Immature natural killer cell (primary cell): ENCODE measurements around the gene DCLK1. TPM values are rescaled to one million over a fixed set of nuclear protein-coding genes. Genes with fewer than 3 reads are reported as not detected.
"Not testable (repeated sequence)": the region's sequence is repeated elsewhere in the genome, so short reads cannot be mapped to it uniquely, and the experiment has no call there.

ENCODE experiments used
- DNase-seq, 3 donors: peaks; one replicate each; pipeline ENCODE4 v3.0.0; 2022; ENCODE audit warnings: mixed read lengths in 1 of 3
- H3K27ac Mint-ChIP-seq, 6 donors: one replicate each; pipeline ENCODE4 v1.8.0; 2020; ENCODE audit warnings: mixed read lengths in 6 of 6, mild to moderate bottlenecking in 5 of 6, inconsistent platforms in 4 of 6, moderate library complexity in 3 of 6
- H3K27me3 Mint-ChIP-seq, 3 donors: one replicate each; pipeline ENCODE4 v1.8.0; 2020 to 2021; ENCODE audit warnings: low read depth in 3 of 3, mild to moderate bottlenecking in 3 of 3, mixed read lengths in 3 of 3, moderate library complexity in 3 of 3, inconsistent platforms in 1 of 3
- H3K36me3 Mint-ChIP-seq, 3 donors: one replicate each; pipeline ENCODE4 v1.8.0; 2020; ENCODE audit warnings: mixed read lengths in 3 of 3, inconsistent platforms in 2 of 3, mild to moderate bottlenecking in 2 of 3
- H3K4me1 Mint-ChIP-seq, 2 donors: one replicate each; pipeline ENCODE4 v1.8.0; 2020; ENCODE audit warnings: inconsistent platforms in 2 of 2, mild to moderate bottlenecking in 2 of 2, mixed read lengths in 2 of 2, moderate library complexity in 1 of 2
- H3K4me3 Mint-ChIP-seq, 5 donors: one replicate each; pipeline ENCODE4 v1.8.0; 2020; ENCODE audit warnings: mild to moderate bottlenecking in 5 of 5, mixed read lengths in 5 of 5, inconsistent platforms in 3 of 5, moderate library complexity in 3 of 5
- H3K9me3 Mint-ChIP-seq, 6 donors: one replicate each; pipeline ENCODE4 v1.8.0; 2020; ENCODE audit warnings: mild to moderate bottlenecking in 6 of 6, mixed read lengths in 6 of 6, inconsistent platforms in 4 of 6, moderate library complexity in 3 of 6
- polyA plus RNA-seq, 3 donors: library from polyadenylated mRNA; unstranded; fragments of 300-500 nt; fragmentation: Illumina TruSeq; gene quantifications; one replicate each; pipeline ENCODE4 v1.2.3, GENCODE V29; 2021

DCLK1 gene
- polyA plus RNA-seq, 3 donors from 2014 or later = not detected

GRCh38 chr13:36115306-36115705, 15.9 kb downstream of the DCLK1 start:
- H3K27me3 Mint-ChIP-seq = no peaks in the 10 kb centered on the region
- no peaks in the 10 kb centered on the region for H3K4me1 Mint-ChIP-seq
- no peak overlapping the region for H3K4me3 Mint-ChIP-seq
- H3K27ac Mint-ChIP-seq = no peak overlapping the region
- H3K9me3 Mint-ChIP-seq = peaks cover 0 to 9% (median 5%) of the 10 kb centered on the region in 6 donors
- no peak for DNase-seq
- no peaks in the 10 kb centered on the region for H3K36me3 Mint-ChIP-seq

GRCh38 chr13:36114233-36114632, 16.9 kb downstream of the DCLK1 start:
- Mint-ChIP-seq H3K27ac (no peak overlapping the region), H3K4me1 (no peaks in the 10 kb centered on the region), H3K36me3 (no peaks in the 10 kb centered on the region), H3K9me3 (peaks cover 0 to 8% (median 5%) of the 10 kb centered on the region in 6 donors), H3K4me3 (no peak overlapping the region), H3K27me3 (no peaks in the 10 kb centered on the region)
- DNase-seq = no peak

GRCh38 chr13:36108954-36109353, 22.2 kb downstream of the DCLK1 start:
- peaks cover 0 to 24% (median 7%) of the 10 kb centered on the region in 6 donors for H3K9me3 Mint-ChIP-seq
- H3K27ac Mint-ChIP-seq = no peak overlapping the region
- H3K27me3 Mint-ChIP-seq = no peaks in the 10 kb centered on the region
- H3K36me3 Mint-ChIP-seq = no peaks in the 10 kb centered on the region
- DNase-seq = no peak
- H3K4me3 Mint-ChIP-seq = no peak overlapping the region
- H3K4me1 Mint-ChIP-seq = no peaks in the 10 kb centered on the region

GRCh38 chr13:36108342-36108741, 22.8 kb downstream of the DCLK1 start:
- no peaks in the 10 kb centered on the region for H3K36me3 Mint-ChIP-seq
- H3K4me1 Mint-ChIP-seq = no peaks in the 10 kb centered on the region
- no peak overlapping the region for H3K4me3 Mint-ChIP-seq
- H3K9me3 Mint-ChIP-seq = peaks cover 0 to 26% (median 7%) of the 10 kb centered on the region in 6 donors
- H3K27me3 Mint-ChIP-seq = no peaks in the 10 kb centered on the region
- DNase-seq = no peak
- H3K27ac Mint-ChIP-seq = no peak overlapping the region

- Mint-ChIP-seq H3K27me3 (no peaks in the 10 kb centered on the region), H3K4me1 (no peaks in the 10 kb centered on the region), H3K9me3 (peaks cover 0 to 31% (median 8%) of the 10 kb centered on the region in 6 donors), H3K4me3 (no peak overlapping the region), H3K36me3 (no peaks in the 10 kb centered on the region), H3K27ac (no peak overlapping the region)
- DNase-seq = no peak
These were observed 23.7 kb downstream of the DCLK1 start for GRCh38 chr13:36107521-36107920.

GRCh38 chr13:36105726-36106125, 25.5 kb downstream of the DCLK1 start:
- Mint-ChIP-seq H3K27me3 (no peaks in the 10 kb centered on the region), H3K4me1 (no peaks in the 10 kb centered on the region), H3K36me3 (no peaks in the 10 kb centered on the region), H3K27ac (no peak overlapping the region), H3K4me3 (no peak overlapping the region), H3K9me3 (peaks cover 0 to 35% (median 6%) of the 10 kb centered on the region in 6 donors)
- DNase-seq = no peak

GRCh38 chr13:36102721-36103120, 28.5 kb downstream of the DCLK1 start:
- Mint-ChIP-seq H3K4me3 (no peak overlapping the region), H3K9me3 (peaks cover 0 to 29% (median 8%) of the 10 kb centered on the region in 6 donors), H3K36me3 (no peaks in the 10 kb centered on the region), H3K27me3 (no peaks in the 10 kb centered on the region), H3K27ac (no peak overlapping the region), H3K4me1 (no peaks in the 10 kb centered on the region)
- DNase-seq = no peak

GRCh38 chr13:36101907-36102306, 29.3 kb downstream of the DCLK1 start:
- peaks cover 0 to 25% (median 8%) of the 10 kb centered on the region in 6 donors for H3K9me3 Mint-ChIP-seq
- not testable (repeated sequence) for H3K36me3 Mint-ChIP-seq, DNase-seq, H3K4me1 Mint-ChIP-seq, H3K27me3 Mint-ChIP-seq, H3K27ac Mint-ChIP-seq, H3K4me3 Mint-ChIP-seq

GRCh38 chr13:36101157-36101556, 30.0 kb downstream of the DCLK1 start:
- no peaks in the 10 kb centered on the region for H3K4me1 Mint-ChIP-seq
- no peak for DNase-seq
- no peaks in the 10 kb centered on the region for H3K27me3 Mint-ChIP-seq
- H3K27ac Mint-ChIP-seq = no peak overlapping the region
- no peaks in the 10 kb centered on the region for H3K36me3 Mint-ChIP-seq
- no peak overlapping the region for H3K4me3 Mint-ChIP-seq
- H3K9me3 Mint-ChIP-seq = peaks cover 0 to 29% (median 7%) of the 10 kb centered on the region in 6 donors

- Mint-ChIP-seq H3K9me3 (peaks cover 2 to 30% (median 7%) of the 10 kb centered on the region in 6 donors), H3K4me1 (no peaks in the 10 kb centered on the region), H3K27ac (no peak overlapping the region), H3K36me3 (no peaks in the 10 kb centered on the region), H3K27me3 (no peaks in the 10 kb centered on the region), H3K4me3 (no peak overlapping the region)
- DNase-seq = no peak
These were observed 33.1 kb downstream of the DCLK1 start for GRCh38 chr13:36098080-36098479.

- H3K4me3 Mint-ChIP-seq = no peak overlapping the region
- H3K9me3 Mint-ChIP-seq = peaks cover 0 to 31% (median 8%) of the 10 kb centered on the region in 6 donors
- no peak overlapping the region for H3K27ac Mint-ChIP-seq
- no peaks in the 10 kb centered on the region for H3K4me1 Mint-ChIP-seq
- H3K36me3 Mint-ChIP-seq = no peaks in the 10 kb centered on the region
- no peaks in the 10 kb centered on the region for H3K27me3 Mint-ChIP-seq
- DNase-seq = no peak
These were observed 34.4 kb downstream of the DCLK1 start for GRCh38 chr13:36096461-36097416.

GRCh38 chr13:36094478-36094877, 36.7 kb downstream of the DCLK1 start:
- Mint-ChIP-seq H3K36me3 (peaks cover 0 to 3% (median 0%) of the 10 kb centered on the region in 3 donors), H3K4me1 (no peaks in the 10 kb centered on the region), H3K27ac (no peak overlapping the region), H3K9me3 (peaks cover 6 to 38% (median 13%) of the 10 kb centered on the region in 6 donors), H3K27me3 (no peaks in the 10 kb centered on the region), H3K4me3 (no peak overlapping the region)
- DNase-seq = no peak

GRCh38 chr13:36090592-36090991, 40.6 kb downstream of the DCLK1 start:
- no peak overlapping the region for H3K4me3 Mint-ChIP-seq
- H3K27ac Mint-ChIP-seq = no peak overlapping the region
- peaks cover 0 to 3% (median 0%) of the 10 kb centered on the region in 3 donors for H3K36me3 Mint-ChIP-seq
- H3K27me3 Mint-ChIP-seq = no peaks in the 10 kb centered on the region
- no peaks in the 10 kb centered on the region for H3K4me1 Mint-ChIP-seq
- no peak for DNase-seq
- peaks cover 8 to 27% (median 15%) of the 10 kb centered on the region in 6 donors for H3K9me3 Mint-ChIP-seq

GRCh38 chr13:36089130-36089647, 42.0 kb downstream of the DCLK1 start:
- Mint-ChIP-seq H3K27ac (no peak overlapping the region), H3K36me3 (peaks cover 0 to 3% (median 0%) of the 10 kb centered on the region in 3 donors)

More at GRCh38 chr13:36089130-36089647, 42.0 kb downstream of the DCLK1 start:
- DNase-seq = no peak
- no peaks in the 10 kb centered on the region for H3K4me1 Mint-ChIP-seq
- peaks cover 8 to 22% (median 13%) of the 10 kb centered on the region in 6 donors for H3K9me3 Mint-ChIP-seq
- no peak overlapping the region for H3K4me3 Mint-ChIP-seq
- H3K27me3 Mint-ChIP-seq = no peaks in the 10 kb centered on the region
